HCT116 (cell line): ENCODE data around the gene RAB36.

Experiments
- CTCF ChIP-seq, 3 experiments: fragments of 200-600 bp in 1 of 3; sonication (generic) in 1 of 3; IDR thresholded peaks in 2 of 3; conservative IDR thresholded peaks in 1 of 3; 2 replicates each; pipeline ENCODE4 v1.5.1; 2012 to 2017; ENCODE audit warnings: low read depth in 2 of 3, low read length in 2 of 3, antibody characterized with exemption in 1 of 3, borderline replicate concordance in 1 of 3, control low read depth in 1 of 3, mild to moderate bottlenecking in 1 of 3, mixed read lengths in 1 of 3, mixed run types in 1 of 3, moderate library complexity in 1 of 3; ENCODE audit not compliant: insufficient read depth in 1 of 3
- SIN3A ChIP-seq: IDR thresholded peaks from 2 replicates; pipeline ENCODE4 v1.6.1; 2012; ENCODE audit warnings: low read depth

- TF ChIP-seq SIN3A (no peak), CTCF (IDR thresholded peaks at IDR 0.05 in 2 of 3, conservative IDR thresholded peaks at IDR 0.05 in 1 of 3; ENCODE audit: borderline replicate concordance in 1 of 3, insufficient read depth in 1 of 3, low read depth in 2 of 3, low read length in 2 of 3) (no peak)
Measured at GRCh38 chr22:23120415-23120899, 24.8 kb upstream of the RAB36 start.
